Embryonic facial prominence (tissue), 1 donor: Measurements from ENCODE around the gene ZNF77.
"Not testable (repeated sequence)": the region's sequence is repeated elsewhere in the genome, so short reads cannot be mapped to it uniquely, and the experiment has no call there.

Experiments used
- DNase-seq: peaks from one replicate; pipeline ENCODE4 v3.0.0-alpha.2; 2016; ENCODE audit errors: extremely low spot score

ZNF77 gene

GRCh38 chr19:2917275-2918184 is 27.2 kb downstream of the ZNF77 start:
- DNase-seq = no peak

GRCh38 chr19:2912306-2912705 is 32.5 kb downstream of the ZNF77 start:
- no peak for DNase-seq

GRCh38 chr19:2906631-2907195 is 38.1 kb downstream of the ZNF77 start:
- no peak for DNase-seq

- no peak for DNase-seq
Observed at GRCh38 chr19:2905918-2906519, 38.8 kb downstream of the ZNF77 start.

- not testable (repeated sequence) for DNase-seq
Observed at GRCh38 chr19:2903326-2903725, 41.4 kb downstream of the ZNF77 start.

- no peak for DNase-seq
Observed at GRCh38 chr19:2902590-2903218, 42.1 kb downstream of the ZNF77 start.

- peak; percentile 94 for DNase-seq
Observed at GRCh38 chr19:2900296-2901252, 44.2 kb downstream of the ZNF77 start, which contains the start of gene ZNF57. ZNF57 (plus strand) TSS chr19:2900928; CDS start chr19:2901046, 118 bp downstream.

GRCh38 chr19:2896694-2897093 is 48.1 kb downstream of the ZNF77 start:
- DNase-seq = no peak

GRCh38 chr19:2890531-2890930 is 54.2 kb downstream of the ZNF77 start:
- not testable (repeated sequence) for DNase-seq

GRCh38 chr19:2888731-2889224 is 56.0 kb downstream of the ZNF77 start:
- DNase-seq = no peak

GRCh38 chr19:2887391-2887914 is 57.3 kb downstream of the ZNF77 start:
- no peak for DNase-seq

- DNase-seq = no peak
Observed at GRCh38 chr19:2885736-2886135, 59.0 kb downstream of the ZNF77 start.

GRCh38 chr19:2883686-2884439 is 60.9 kb downstream of the ZNF77 start:
- no peak for DNase-seq
